H9 (cell line): ENCODE results near the gene OR8J1. TPM values are rescaled to one million over a fixed set of nuclear protein-coding genes. Genes with fewer than 3 reads are reported as not detected.

ENCODE experiments used
- DNase-seq: peaks from one replicate; pipeline ENCODE4 v3.0.0-alpha.2; 2017
- H2AFZ ChIP-seq: one replicate; pipeline ENCODE4 v1.6.1; 2013; ENCODE audit warnings: mild to moderate bottlenecking, low read length, control low read depth, moderate library complexity
- H2AK5ac ChIP-seq: 2 replicates; pipeline ENCODE4 v1.6.1; 2013; ENCODE audit warnings: low read length, control low read depth, mixed read lengths; ENCODE audit not compliant: insufficient read length
- H2BK120ac ChIP-seq: one replicate; pipeline ENCODE4 v1.6.1; 2013; ENCODE audit warnings: low read depth, mild to moderate bottlenecking, low read length, control low read depth, inconsistent platforms; ENCODE audit not compliant: poor library complexity, severe bottlenecking
- H2BK12ac ChIP-seq: 2 replicates; pipeline ENCODE4 v1.6.1; 2013; ENCODE audit warnings: low read length, control low read depth, mixed read lengths, low read depth; ENCODE audit not compliant: insufficient read length
- H2BK15ac ChIP-seq: 2 replicates; pipeline ENCODE4 v1.6.1; 2013; ENCODE audit warnings: low read depth, low read length, control low read depth
- H2BK20ac ChIP-seq: one replicate; pipeline ENCODE4 v1.6.1; 2013; ENCODE audit warnings: low read depth, mild to moderate bottlenecking, low read length, control low read depth, inconsistent platforms; ENCODE audit not compliant: poor library complexity, severe bottlenecking
- H2BK5ac ChIP-seq: 2 replicates; pipeline ENCODE4 v1.6.1; 2013; ENCODE audit warnings: low read length, control low read depth, mixed read lengths; ENCODE audit not compliant: insufficient read length
- H3K14ac ChIP-seq: 2 replicates; pipeline ENCODE4 v1.6.1; 2013; ENCODE audit warnings: low read length, control low read depth; ENCODE audit not compliant: insufficient read depth
- H3K18ac ChIP-seq: 2 replicates; pipeline ENCODE4 v1.6.1; 2013; ENCODE audit warnings: low read depth, mild to moderate bottlenecking, mixed read lengths, low read length, control low read depth; ENCODE audit not compliant: insufficient read length
- H3K23ac ChIP-seq: 2 replicates; pipeline ENCODE4 v1.6.1; 2013; ENCODE audit warnings: low read length, control low read depth, mixed read lengths, low read depth; ENCODE audit not compliant: insufficient read length
- H3K23me2 ChIP-seq: 2 replicates; pipeline ENCODE4 v1.6.1; 2013; ENCODE audit warnings: low read depth, mild to moderate bottlenecking, mixed read lengths, low read length, control low read depth; ENCODE audit not compliant: insufficient read length, poor library complexity, severe bottlenecking
- H3K27ac ChIP-seq: 2 replicates; pipeline ENCODE4 v1.5.1; 2013; ENCODE audit warnings: low read length, control low read depth, mixed read lengths, low read depth; ENCODE audit not compliant: insufficient read length
- H3K27me3 ChIP-seq: 2 replicates; pipeline ENCODE4 v1.6.1; 2013; ENCODE audit warnings: low read length, control low read depth, inconsistent platforms; ENCODE audit not compliant: insufficient read depth
- H3K4ac ChIP-seq: 2 replicates; pipeline ENCODE4 v1.6.1; 2013; ENCODE audit warnings: low read depth, mild to moderate bottlenecking, control low read depth, inconsistent platforms, low read length, moderate library complexity
- H3K4me1 ChIP-seq: 2 replicates; pipeline ENCODE4 v1.6.1; 2013; ENCODE audit warnings: low read length, control low read depth, inconsistent platforms; ENCODE audit not compliant: insufficient read depth
- H3K4me2 ChIP-seq: 2 replicates; pipeline ENCODE4 v1.6.1; 2013; ENCODE audit warnings: low read length, control low read depth, mixed read lengths; ENCODE audit not compliant: insufficient read length, insufficient read depth
- H3K56ac ChIP-seq: 2 replicates; pipeline ENCODE4 v1.6.1; 2013; ENCODE audit warnings: low read depth, mild to moderate bottlenecking, mixed read lengths, low read length, control low read depth; ENCODE audit not compliant: insufficient read length
- H3K79me1 ChIP-seq: 2 replicates; pipeline ENCODE4 v1.6.1; 2013; ENCODE audit warnings: low read depth, mild to moderate bottlenecking, moderate library complexity, low read length, control low read depth, inconsistent platforms; ENCODE audit not compliant: insufficient read depth, poor library complexity, severe bottlenecking
- H3K79me2 ChIP-seq: 2 replicates; pipeline ENCODE4 v1.6.1; 2013; ENCODE audit warnings: low read length, control low read depth, inconsistent platforms; ENCODE audit not compliant: insufficient read depth
- H3K9ac ChIP-seq: 2 replicates; pipeline ENCODE4 v1.6.1; 2013; ENCODE audit warnings: low read length, control low read depth, mixed read lengths; ENCODE audit not compliant: insufficient read length; ENCODE audit errors: extremely low read depth
- H3K9me3 ChIP-seq: one replicate; pipeline ENCODE4 v1.6.1; 2013; ENCODE audit warnings: low read depth, low read length, inconsistent platforms; ENCODE audit not compliant: control insufficient read depth
- H3T11ph ChIP-seq: one replicate; pipeline ENCODE4 v1.6.1; 2013; ENCODE audit warnings: mild to moderate bottlenecking, low read length, control low read depth, inconsistent platforms
- H4K20me1 ChIP-seq: one replicate; pipeline ENCODE4 v1.6.1; 2013; ENCODE audit not compliant: control insufficient read depth, insufficient read length, insufficient read depth
- H4K5ac ChIP-seq: 2 replicates; pipeline ENCODE4 v1.6.1; 2013; ENCODE audit warnings: low read depth, mild to moderate bottlenecking, mixed read lengths, low read length, control low read depth; ENCODE audit not compliant: insufficient read length
- H4K8ac ChIP-seq: replicated peaks from 2 replicates; pipeline ENCODE4 v1.6.1; 2013; ENCODE audit warnings: low read length, control low read depth, mixed read lengths, low read depth; ENCODE audit not compliant: insufficient read length
- H4K91ac ChIP-seq: 2 replicates; pipeline ENCODE4 v1.6.1; 2013; ENCODE audit warnings: low read depth, mild to moderate bottlenecking, moderate library complexity, mixed read lengths, low read length, control low read depth; ENCODE audit not compliant: insufficient read length
- H3K27ac Mint-ChIP-seq, 3 experiments: 2 replicates in 2 of 3; 3 replicates in 1 of 3; pipeline ENCODE4 v1.8.0; 2020 to 2021; ENCODE audit warnings: mixed read lengths in 3 of 3, mild to moderate bottlenecking in 1 of 3, moderate library complexity in 1 of 3
- H3K27me3 Mint-ChIP-seq: 2 replicates; pipeline ENCODE4 v1.8.0; 2021; ENCODE audit warnings: low read depth, mild to moderate bottlenecking, moderate library complexity, mixed read lengths
- H3K36me3 Mint-ChIP-seq, 3 experiments: 2 replicates in 2 of 3; 3 replicates in 1 of 3; pipeline ENCODE4 v1.8.0; 2020 to 2021; ENCODE audit warnings: low read depth in 3 of 3, mixed read lengths in 3 of 3; ENCODE audit not compliant: insufficient read depth in 1 of 3
- H3K4me1 Mint-ChIP-seq, 2 experiments: 2 replicates each; pipeline ENCODE4 v1.8.0; 2020; ENCODE audit warnings: mixed read lengths in 2 of 2
- H3K4me3 Mint-ChIP-seq, 2 experiments: 2 replicates in 1 of 2; 3 replicates in 1 of 2; pipeline ENCODE4 v1.8.0; 2020 to 2021; ENCODE audit warnings: mild to moderate bottlenecking in 2 of 2, mixed read lengths in 2 of 2, moderate library complexity in 1 of 2
- H3K9me3 Mint-ChIP-seq, 2 experiments: 2 replicates in 1 of 2; 3 replicates in 1 of 2; pipeline ENCODE4 v1.8.0; 2020; ENCODE audit warnings: mild to moderate bottlenecking in 2 of 2, mixed read lengths in 2 of 2, moderate library complexity in 1 of 2
- total RNA-seq: library from RNA; stranded (reverse); gene quantifications from 2 replicates; pipeline ENCODE4 v1.2.1, GENCODE V29; 2021
- TF ChIP-seq, protein P1 (sequence below): fragments of 200-600 bp; sonication (generic); conservative IDR thresholded peaks from 3 replicates; pipeline ENCODE4 v1.8.0; 2021; ENCODE audit warnings: antibody characterized with exemption, mild to moderate bottlenecking

The OR8J1 gene
- total RNA-seq, 1 experiment from 2014 or later, result not detected

- Histone ChIP-seq H3K18ac (no peak overlapping the region), H3K79me2 (no peaks in the 10 kb centered on the region), H3K27me3 (no peaks in the 10 kb centered on the region), H3K23me2 (no peaks in the 10 kb centered on the region), H3K23ac (no peak overlapping the region), H3K4me2 (no peak overlapping the region), H3K56ac (no peak overlapping the region), H3K9me3 (peaks cover 13% of the 10 kb centered on the region), H3T11ph (no peak overlapping the region), H2BK15ac (no peak overlapping the region), H2BK5ac (no peak overlapping the region), H4K20me1 (no peaks in the 10 kb centered on the region), H2BK120ac (no peak overlapping the region), H2AFZ (no peak overlapping the region), H2AK5ac (no peak overlapping the region), H3K4me1 (no peaks in the 10 kb centered on the region), H3K4ac (no peak overlapping the region), H2BK20ac (no peak overlapping the region), H4K5ac (no peak overlapping the region), H3K79me1 (no peaks in the 10 kb centered on the region), H4K91ac (no peak overlapping the region), H3K27ac (no peak overlapping the region), H3K9ac (no peak overlapping the region), H4K8ac (no peak overlapping the region), H3K14ac (no peak overlapping the region), H2BK12ac (no peak overlapping the region)
- TF ChIP-seq, protein P1, sequence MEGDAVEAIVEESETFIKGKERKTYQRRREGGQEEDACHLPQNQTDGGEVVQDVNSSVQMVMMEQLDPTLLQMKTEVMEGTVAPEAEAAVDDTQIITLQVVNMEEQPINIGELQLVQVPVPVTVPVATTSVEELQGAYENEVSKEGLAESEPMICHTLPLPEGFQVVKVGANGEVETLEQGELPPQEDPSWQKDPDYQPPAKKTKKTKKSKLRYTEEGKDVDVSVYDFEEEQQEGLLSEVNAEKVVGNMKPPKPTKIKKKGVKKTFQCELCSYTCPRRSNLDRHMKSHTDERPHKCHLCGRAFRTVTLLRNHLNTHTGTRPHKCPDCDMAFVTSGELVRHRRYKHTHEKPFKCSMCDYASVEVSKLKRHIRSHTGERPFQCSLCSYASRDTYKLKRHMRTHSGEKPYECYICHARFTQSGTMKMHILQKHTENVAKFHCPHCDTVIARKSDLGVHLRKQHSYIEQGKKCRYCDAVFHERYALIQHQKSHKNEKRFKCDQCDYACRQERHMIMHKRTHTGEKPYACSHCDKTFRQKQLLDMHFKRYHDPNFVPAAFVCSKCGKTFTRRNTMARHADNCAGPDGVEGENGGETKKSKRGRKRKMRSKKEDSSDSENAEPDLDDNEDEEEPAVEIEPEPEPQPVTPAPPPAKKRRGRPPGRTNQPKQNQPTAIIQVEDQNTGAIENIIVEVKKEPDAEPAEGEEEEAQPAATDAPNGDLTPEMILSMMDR, result no peak
- Mint-ChIP-seq H3K4me3 (no peak overlapping the region), H3K27ac (no peak overlapping the region), H3K27me3 (no peaks in the 10 kb centered on the region), H3K36me3 (no peaks in the 10 kb centered on the region; a peak in 1 of 7 replicates), H3K4me1 (no peaks in the 10 kb centered on the region), H3K9me3 (peaks cover 0 to 34% of the 10 kb centered on the region in 2 experiments; a peak in 4 of 5 replicates)
- DNase-seq, result no peak
Observed at GRCh38 chr11:56410801-56411200, 56.7 kb downstream of the OR8J1 start.

Other genes starting within 250 kb of the OR8J1 start
- not detected in 2 replicates for gene OR8H3, start 231.9 kb upstream of the OR8J1 start, total RNA-seq
- not detected in 2 replicates for gene OR8J3, start 214.1 kb upstream of the OR8J1 start, total RNA-seq
- gene OR8K5, start 194.0 kb upstream of the OR8J1 start, total RNA-seq, result not detected in 2 replicates
- gene OR5J2, start 177.7 kb upstream of the OR8J1 start, total RNA-seq, result not detected in 2 replicates
- gene OR5T2, start 120.0 kb upstream of the OR8J1 start, total RNA-seq, result not detected in 2 replicates
- not detected in 2 replicates for gene OR5T3, start 102.0 kb upstream of the OR8J1 start, total RNA-seq
- not detected in 2 replicates for gene OR5T1, start 80.1 kb upstream of the OR8J1 start, total RNA-seq
- gene OR8H1, start 62.0 kb upstream of the OR8J1 start, total RNA-seq, result not detected in 2 replicates
- gene OR8K3, start 39.1 kb upstream of the OR8J1 start, total RNA-seq, result not detected in 2 replicates
- gene OR8K1, start 8.3 kb upstream of the OR8J1 start, total RNA-seq, result not detected in 2 replicates
- gene OR8U1, start 21.3 kb downstream of the OR8J1 start, total RNA-seq, result not detected in 2 replicates
- not detected in 2 replicates for gene OR5AL1, start 58.4 kb downstream of the OR8J1 start, total RNA-seq
- not detected in 2 replicates for gene OR5M3, start 119.1 kb downstream of the OR8J1 start, total RNA-seq
- not detected in 2 replicates for gene OR5M8, start 137.1 kb downstream of the OR8J1 start, total RNA-seq
- not detected in 2 replicates for gene OR5M11, start 189.0 kb downstream of the OR8J1 start, total RNA-seq
- gene OR5M10, start 223.4 kb downstream of the OR8J1 start, total RNA-seq, result not detected in 2 replicates